NCI-H748 treated with DMSO at 0.1 percent for 48 hours (cell line): ENCODE measurements around the gene NR2E1.
A peak's percentile ranks its signal among the peaks of the same experiment; 100 is the strongest.

ENCODE experiments used
- DNase-seq: peaks from one replicate; lab custom pipeline; 2025; lab: John Stamatoyannopoulos, UW

Gene NR2E1

DNA sequence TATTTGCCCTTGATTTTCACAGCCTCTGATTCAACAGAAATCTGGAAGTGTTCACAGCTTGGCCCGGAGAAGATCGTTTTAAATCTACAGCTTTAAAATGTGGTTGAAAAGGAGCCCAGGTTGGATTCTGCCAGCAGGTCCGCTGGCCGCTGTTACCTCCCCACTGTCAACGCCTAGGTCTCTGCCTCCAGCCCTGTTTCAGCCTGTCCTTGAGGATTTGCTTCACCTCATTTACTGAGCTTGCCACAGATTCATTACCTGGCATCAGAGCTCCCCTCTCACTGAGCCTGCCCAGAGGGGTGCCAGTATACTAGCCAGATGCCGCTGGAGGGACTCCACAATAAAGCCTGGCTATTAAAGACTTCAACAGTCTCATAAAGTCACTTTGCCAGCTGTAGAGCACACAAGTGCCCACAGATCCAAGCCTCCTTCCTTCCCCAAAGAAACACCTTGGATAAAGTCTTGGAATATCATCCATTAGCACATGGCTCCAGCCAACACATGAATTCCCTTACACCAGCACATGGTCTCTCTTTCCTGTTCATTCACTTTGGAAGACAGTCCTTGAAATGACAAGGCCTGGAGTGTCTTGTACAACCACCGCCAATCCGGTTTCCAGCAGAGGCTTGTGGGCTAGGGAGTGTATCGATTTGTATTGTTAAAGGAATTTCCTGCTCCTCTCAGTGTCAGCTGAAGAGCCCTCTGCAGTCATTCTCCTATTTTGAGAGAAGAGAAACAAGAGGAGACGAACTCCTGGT, 9.5 kb upstream of the NR2E1 start:
- DNase-seq, result peak; percentile 56

DNA sequence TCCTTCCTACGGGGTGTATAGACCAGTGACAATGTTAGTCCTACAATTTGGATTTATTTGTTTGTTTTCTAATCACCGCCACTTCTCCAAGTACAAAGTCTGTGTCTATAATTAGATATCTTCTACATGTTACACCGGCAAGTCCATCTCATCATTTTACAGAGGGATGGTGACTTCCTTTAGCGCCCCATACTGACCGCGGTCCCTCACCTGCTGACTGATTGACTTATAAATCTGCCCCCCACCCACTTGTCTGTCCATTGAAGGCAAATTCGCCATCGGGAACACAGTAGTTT, 8.9 kb upstream of the NR2E1 start:
- no peak for DNase-seq

DNA sequence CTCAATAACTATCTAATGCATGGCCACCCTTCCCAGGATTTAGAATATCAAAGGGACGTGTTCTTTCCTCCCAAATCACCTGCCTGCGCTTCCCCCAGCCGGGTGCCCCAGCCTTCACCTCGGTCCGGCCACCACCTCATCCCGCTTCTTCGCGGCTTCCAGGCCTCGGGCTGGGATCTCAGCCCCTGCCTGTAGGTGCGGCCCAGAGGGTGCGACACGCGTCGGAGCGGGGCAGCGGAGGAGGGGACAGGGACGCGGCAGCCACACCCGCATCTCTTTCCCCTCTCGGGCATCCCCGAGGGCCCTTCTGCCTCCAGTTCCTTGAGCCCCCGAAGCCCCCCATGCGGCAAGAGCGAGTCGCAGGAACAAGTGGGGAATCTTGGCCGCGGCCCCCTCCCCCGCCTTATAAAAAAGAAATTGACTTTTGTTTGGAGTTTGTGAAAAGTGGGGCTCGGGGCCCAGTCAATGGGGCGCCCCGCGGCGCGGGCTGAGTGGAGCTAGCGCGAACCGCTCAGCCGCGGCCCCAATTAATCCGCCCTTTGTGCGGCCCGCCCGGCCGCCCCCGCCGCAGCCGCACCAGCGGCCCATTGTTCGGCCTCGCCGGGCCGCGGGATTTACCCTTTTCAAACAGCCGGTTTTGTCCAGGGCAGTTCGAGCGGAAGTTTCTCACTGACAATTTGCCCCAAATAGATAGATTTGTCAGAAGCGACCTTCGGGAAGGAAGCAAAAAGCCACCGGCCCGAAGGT, 8.4 kb upstream of the NR2E1 start:
- no peak for DNase-seq

DNA sequence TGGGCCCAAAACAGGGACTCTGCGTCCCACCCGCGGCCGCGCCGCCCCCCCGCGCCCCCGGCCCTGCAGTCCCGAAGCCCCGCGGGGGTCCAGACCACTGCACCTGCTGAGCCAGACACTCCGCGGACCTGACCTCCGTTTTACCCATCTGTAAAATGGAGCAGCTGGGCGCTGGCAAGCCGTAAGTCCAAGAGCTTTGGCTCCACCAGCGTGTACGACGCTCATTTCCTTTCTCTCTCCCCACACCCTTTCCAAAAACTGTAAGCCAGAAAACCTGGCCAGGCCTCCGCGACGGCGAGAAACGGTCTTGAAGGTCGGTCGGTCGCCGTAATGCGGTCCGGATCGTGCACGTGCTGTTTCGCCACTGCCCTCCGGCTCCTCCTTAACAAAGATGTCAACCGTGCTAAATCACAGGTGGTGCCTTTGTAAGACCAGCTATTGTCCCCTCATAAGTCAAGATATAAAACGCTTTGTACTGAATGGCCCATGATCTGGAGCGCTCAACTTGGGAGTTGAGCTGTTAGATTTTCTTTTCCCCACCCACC, 7.8 kb upstream of the NR2E1 start:
- peak; percentile 26 for DNase-seq

DNA sequence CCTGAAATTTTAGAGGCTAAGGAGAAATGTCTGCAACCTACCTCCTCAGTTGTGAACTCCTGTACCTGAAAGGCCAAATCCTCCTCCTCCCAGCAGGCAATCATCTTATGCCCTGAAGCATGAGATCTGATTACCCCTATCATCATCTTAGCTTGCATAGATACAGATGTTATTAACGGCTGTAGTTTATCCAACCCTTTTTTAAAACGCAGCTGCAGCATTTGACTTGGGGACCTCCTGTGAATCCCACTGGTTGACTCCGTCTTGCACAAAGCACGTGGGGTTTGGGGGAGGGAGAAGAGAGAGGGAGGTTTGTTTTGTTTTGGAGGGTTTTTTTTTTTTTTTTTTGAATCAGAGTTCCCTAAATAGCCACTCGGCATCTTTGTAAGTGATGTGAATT, 5.8 kb upstream of the NR2E1 start:
- no peak for DNase-seq

DNA sequence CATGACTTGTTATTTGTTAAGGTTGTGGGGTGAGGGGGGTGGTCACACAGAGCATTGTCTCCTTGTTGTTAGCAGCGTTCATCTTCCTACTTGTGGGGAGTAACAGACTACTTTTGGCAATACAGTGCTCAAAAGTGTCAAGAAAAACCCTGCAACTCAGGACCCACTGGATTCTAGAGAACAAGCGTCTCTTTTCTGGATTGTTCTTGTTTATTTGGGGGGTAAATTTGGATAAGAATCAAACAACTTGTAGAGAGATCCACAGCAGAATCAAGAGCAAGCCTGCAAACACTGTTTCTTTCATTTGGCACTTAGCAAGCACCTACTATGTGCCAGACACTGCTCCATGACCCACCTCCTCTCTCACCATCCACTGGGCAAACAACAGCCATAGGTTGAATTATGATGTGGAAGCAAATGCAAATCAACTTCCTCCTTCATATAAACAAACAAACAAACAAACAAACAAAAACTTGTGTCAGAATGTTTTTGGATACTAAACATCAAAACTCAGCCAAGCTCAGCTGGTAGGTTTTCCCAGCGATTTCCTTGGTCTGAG, 4.0 kb upstream of the NR2E1 start:
- no peak for DNase-seq

DNA sequence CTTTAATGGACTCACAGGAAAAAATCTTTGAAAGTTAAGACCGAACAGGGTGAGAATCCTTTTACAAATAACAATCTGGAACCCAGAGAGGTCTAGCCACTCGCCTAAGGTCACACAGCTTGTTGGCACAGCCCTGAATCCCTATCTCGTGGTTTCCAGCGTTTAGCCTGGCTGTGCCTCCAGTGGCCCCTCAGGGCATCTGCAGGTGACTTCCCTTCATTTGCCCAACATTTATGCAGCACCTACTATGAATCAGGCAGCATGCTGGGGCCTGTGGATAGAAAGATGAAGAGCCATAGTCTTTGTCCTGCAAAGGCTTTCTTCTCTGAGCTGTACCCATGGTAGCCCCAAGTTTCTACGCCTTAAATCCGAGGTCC, 2.6 kb upstream of the NR2E1 start:
- DNase-seq, result no peak

DNA sequence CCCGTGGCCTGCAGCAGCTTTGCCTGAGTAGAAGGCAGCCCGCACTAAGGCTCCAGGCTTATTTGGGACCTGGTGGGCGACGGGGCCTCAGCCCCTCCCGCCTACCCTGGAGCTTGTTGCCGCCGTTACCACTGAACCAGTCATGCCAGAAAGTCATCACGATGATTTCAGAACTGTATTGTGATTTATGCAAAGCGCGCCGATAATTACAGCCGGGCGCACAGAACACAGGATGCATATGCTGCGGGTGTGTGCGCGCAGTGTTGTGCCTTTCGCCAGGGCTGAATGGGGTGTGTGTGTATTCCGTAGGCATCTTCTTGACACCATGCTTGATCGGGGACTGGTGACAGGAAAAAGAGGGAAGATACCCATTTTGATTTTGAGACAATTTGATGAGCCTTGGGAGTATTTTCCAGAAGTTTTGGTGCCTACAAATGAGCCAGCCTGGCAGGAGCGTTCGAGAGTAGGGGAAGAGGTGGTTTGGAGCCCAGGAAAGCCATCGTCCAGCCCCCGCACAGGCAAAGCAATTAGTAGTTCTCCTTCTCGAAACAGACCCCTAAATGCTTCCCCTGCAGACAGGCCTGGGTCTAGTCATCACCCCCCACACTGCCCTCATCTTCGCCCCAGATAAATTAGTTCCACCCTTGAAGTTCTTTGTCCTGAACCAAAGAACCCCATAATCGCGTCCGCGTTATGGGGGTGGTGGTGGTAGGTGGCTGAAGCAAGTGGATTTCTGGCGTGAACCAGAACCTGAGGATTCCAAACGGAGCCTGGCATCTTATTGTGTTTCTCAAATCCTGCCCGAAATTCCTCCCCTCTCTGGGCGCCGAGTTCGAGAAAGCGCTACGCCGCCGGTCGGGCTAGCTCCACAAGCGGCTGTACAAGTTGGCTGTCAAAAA, 1.9 kb upstream of the NR2E1 start:
- DNase-seq, result no peak

DNA sequence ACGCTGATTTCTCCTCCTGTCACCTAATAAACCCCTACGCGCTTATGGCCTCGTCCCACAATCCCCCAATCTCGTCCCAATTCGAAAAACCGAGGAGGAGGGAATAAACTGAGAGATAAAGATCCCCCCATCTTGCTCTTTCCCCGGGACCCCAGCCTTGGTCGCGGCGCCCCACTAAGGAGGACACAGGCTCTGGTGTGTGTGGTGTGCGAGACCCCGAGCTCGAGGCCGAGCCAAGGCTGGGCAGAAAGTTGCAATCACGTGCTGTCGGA, 1.3 kb upstream of the NR2E1 start:
- DNase-seq, result no peak

DNA sequence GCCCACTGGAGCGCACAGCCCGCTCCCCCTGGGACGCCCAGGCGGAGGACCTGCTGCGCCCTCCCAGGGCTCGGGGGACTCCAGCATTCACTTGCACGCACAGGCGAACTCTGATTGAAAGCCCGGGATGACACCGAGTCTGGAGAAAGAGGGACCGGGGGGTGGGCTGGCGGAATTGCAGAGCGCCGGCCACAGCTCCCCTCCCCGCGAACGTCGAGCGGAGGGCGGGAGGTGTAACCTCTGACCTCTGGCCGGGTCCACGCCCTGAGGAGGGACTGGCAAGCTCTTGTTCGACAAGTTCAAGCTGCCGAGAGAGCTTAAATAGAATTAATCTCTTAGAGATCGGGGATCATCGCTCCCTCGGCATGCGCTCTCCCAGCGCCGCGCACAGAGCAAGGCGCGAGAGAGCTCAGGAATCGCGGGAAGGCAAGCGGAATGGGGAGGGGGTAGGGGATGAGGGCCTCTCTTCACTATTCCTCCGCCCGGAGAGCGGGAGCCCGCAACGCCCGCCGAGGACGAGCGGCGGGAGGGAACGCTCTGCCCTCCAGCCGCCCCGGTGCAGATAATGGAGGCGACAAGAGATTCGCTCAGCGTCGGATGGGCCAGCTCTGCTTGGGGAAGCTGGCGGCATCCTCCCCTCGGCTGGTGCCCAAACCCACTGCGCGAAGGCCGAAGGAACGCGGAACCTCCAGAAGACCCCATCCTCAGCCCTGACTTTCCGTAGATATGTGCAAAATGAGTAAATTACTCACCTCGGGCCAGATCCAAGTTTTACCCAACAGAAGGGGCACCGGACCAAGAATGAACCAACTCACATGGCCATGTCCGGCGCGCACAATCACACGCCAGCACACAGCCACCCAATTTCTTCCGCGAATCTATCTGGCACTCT, 761 bp upstream of the NR2E1 start:
- no peak for DNase-seq

DNA sequence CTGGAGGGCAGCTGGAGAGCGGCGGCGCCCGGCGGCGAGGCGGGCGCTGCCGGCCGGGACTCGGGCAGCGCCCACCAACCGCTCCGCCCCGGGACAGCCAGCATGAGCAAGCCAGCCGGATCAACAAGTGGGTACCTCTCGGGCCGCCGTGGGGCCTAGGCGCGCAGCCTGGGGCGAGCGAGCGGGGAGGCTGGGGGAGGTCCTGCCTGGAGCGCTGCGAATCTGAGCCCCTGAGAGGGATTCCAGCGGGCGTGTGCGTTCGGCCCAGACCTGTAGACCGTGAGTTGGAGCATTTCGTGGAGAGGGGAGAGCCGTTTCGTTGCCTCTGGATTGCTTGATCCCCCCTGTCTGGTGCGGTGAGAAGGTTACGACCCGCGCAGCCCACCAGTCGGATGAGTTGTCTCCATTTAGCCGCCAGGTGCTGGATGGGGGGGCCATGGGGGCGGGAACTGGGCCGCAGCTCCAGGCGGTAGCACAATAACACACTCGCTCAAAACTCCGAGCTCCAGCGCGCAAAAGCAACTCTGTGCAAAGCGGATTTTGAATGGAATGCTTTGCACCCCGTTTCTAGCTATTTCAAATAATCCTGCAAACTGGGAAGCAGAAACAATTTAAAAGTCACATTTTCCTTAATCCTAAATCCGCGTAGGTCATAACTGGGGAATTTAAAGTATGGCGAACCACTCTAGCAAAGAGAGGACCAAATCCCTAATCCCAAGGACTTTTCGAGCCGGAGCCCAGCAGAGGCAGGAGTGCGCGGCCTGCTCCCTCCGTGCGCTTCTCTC, 1.0 kb downstream of the NR2E1 start:
- DNase-seq, result no peak

DNA sequence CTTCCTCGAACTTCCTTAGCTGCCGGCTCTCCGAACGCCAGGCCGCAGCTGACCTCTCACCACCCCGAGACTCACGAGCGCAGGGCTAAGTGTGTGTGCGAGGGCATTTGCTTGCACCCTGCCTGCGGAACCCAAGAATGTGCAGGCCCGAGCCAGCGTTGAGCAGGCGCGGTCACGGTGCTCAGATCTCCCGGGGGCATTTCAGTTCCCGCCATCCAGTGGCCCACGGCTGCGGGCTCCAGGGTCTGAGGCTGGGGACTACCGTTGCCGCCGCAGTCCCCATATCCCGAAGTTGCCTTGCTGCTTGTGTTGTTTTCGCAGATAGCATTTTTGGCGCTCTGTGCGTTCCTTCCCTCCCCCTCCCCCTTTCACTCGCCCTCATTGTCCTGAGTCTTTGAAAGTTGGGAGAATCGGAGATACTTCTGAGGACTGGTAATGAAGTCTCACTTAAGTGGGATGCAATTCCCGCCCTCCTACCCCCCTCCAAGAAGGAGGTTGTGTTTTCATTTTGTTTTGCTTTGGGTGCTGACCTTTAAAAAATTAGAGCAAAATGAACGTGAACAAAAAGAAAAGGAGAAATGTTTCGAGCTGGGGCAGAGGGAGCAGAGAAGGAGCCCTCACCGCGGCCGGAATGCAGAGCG, 1.7 kb downstream of the NR2E1 start:
- no peak for DNase-seq

DNA sequence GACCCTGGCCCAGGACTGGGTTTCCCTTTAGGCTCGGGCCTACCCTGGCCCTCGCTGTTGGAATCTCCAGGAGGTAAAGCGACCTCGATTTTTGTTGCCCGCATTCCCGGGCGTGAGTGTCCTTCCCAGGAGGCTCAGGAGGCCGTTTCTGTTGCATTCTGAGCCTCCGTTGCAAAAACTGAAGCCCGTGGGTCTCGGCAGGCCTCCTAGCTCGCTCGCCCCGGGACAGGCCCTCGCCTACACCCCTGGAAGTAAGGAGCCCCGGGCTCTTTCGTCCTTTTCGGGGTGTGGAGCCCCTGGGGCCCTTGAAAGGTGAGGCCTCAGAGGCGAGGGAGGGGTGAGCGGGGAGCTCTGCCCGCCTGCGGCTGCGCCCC, 2.3 kb downstream of the NR2E1 start:
- DNase-seq, result no peak

DNA sequence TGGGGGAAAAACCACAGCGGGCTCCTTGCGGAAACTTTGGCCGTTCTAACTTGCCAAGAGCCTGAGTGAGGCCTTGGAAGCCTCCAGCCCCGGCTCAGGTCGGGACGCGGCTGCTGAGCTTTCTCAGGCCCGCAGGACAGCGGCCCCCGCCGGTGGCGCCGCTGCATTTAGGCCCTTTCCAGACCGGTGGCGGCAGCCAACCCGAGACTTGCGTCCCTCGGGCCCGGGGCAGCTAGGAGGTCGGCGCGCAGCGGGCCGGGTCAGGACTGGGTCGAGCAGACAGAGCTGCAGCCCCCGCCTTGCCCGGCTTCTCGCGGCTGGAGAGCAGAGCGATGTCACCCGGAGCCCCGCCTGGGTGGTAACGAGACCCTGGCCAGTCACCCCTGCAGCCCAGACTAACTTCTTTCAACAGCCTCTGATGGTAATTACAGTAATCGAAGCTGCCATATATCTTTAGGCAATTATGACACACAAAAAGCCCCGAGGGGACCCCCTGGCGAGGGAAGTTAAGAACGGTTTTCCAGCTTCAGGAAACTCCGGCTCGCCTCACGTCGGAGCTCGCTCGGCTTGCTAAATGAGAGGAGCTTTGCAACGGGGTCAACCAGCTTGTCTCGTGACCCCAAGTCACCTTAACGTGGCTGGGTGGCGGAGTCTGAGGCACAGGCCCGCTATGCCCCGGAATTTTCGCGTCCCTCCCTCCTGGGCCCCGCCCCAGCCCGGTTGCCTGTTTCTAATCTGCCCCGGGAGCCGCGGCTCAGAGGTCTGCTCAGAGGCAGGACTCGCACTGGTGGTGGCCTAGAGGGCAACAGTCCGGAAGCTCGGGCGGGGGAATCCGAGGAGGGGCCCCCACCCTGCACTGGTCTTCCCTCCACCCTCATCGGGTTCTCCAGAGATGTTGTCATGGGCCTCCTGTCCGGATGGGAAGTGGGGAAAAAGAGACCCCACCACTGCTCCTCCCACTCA, 3.0 kb downstream of the NR2E1 start:
- DNase-seq, result no peak

DNA sequence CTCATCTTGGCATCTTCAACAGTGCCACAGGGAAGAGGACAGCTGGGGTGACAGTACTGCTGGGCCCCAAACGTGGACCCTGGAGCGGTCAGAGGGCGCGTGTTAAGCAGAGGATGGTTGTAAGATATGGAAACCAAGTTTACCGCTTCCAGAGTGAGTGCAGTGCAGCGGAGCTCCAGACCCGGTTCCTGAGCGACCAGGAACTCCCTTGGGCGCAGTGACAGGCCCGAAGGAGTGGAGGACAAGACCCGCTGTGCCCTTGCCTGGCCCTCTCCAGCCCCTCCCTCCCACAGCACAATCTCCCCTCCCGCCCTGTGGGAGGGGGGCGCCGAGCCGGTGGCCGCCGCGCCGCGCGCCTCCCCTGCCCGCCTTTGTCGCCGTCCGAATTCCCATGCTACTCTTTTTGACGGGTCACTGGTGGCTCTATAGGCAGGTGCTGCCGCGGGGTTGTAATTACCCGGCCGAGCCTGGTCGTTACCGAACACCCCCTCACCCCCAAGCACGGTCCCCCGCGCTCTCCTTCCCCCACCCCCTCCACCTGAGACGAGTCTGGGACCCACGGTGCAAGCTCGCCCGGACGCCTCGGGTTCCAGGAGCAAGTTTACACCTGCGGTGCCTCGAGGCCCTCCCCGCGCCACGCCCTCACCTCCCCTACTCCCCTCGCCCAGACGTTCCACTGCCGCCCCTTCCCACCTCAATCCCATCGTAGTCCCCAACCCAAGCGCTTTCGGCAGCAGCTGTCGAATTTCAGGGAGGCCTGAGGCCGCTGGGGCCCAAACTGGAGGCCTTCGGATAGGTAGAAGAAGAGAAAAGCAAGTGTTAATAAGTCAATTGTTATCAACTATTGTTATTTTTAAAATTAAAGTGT, 3.9 kb downstream of the NR2E1 start:
- DNase-seq, result no peak

DNA sequence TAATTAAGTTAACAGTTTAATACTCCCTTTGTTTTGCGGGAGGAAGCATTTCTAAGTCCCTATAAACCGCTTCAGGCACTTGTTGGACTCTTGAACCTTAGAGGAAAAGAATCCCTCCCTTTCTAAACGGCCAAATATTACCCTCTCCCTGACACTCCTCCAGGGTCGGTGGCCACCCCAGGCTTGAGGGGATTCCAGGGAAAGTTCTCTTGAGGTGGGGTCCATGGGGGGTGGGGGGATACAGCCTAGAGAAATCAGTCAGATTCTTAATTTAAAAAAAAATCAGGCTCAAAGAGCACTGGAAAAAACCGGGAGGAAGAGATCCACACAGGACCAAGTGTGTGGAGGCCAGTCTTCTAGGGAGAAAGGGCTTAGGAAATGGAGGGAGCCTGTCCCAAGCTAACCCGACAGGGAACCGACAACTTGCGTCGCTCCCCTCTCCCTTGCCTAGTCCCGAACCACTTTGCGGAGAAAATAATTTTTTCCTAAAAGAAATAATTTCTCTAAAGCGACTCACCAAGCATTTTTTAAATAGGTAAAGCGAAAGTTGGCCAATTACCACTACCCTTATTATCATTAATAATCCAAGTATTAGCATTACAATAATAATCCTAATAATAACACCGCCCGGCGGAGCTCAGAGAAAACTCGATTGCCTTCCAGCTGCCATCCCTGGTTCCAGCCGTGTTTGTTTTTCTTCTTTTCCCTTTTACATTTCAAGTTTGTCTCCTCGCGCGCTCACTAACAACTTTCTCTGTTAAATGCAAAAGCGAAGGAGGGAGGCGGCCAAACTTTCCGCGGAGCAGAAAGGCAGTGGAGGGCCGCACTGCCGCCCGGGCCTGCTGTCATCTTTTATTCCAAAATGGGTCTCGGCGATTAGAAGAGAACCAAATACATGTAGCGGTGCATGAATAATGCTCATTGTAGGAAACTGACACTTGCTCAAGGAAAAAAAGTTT, 4.8 kb downstream of the NR2E1 start:
- no peak for DNase-seq
